Activated CD8-positive, alpha-beta T cell treated with anti-CD3 and anti-CD28 coated beads for 36 hours (primary cell): ENCODE measurements around the gene CRACR2A. TPM values are rescaled to one million over a fixed set of nuclear protein-coding genes. Genes with fewer than 3 reads are reported as not detected.

ENCODE experiments used
- ATAC-seq: fragments of 200-7000 bp; cut with Tn5 transposase; one replicate; pipeline ENCODE4 v1.10.0; 2021; ENCODE audit warnings: mild to moderate bottlenecking, moderate library complexity
- CTCF ChIA-PET: fragments of 350-600 bp; sonication (Branson Sonifier 250); formaldehyde crosslinking; loops from one replicate; lab custom pipeline; 2021; ENCODE audit warnings: antibody characterized with exemption; lab: Charles Lee
- POLR2A ChIA-PET: fragments of 350-600 bp; sonication (Branson Sonifier 250); formaldehyde crosslinking; loops from one replicate; lab custom pipeline; 2021; ENCODE audit warnings: antibody characterized with exemption; lab: Charles Lee
- DNase-seq: peaks from one replicate; pipeline ENCODE4 v3.0.0-alpha.2; 2020
- H3K27ac Mint-ChIP-seq: one replicate; pipeline ENCODE4 v1.8.0; 2021; ENCODE audit warnings: mild to moderate bottlenecking, mixed read lengths
- H3K27me3 Mint-ChIP-seq: one replicate; pipeline ENCODE4 v1.8.0; 2021; ENCODE audit warnings: mixed read lengths
- H3K36me3 Mint-ChIP-seq: one replicate; pipeline ENCODE4 v1.8.0; 2021; ENCODE audit warnings: low read depth, mixed read lengths
- H3K4me1 Mint-ChIP-seq: one replicate; pipeline ENCODE4 v1.8.0; 2021; ENCODE audit warnings: low read depth, mixed read lengths
- H3K4me3 Mint-ChIP-seq: one replicate; pipeline ENCODE4 v1.8.0; 2021; ENCODE audit warnings: mild to moderate bottlenecking, moderate library complexity, mixed read lengths
- H3K9me3 Mint-ChIP-seq: one replicate; pipeline ENCODE4 v1.8.0; 2021; ENCODE audit warnings: mixed read lengths
- intact Hi-C: fragments of 100-400 bp; cut with micrococcal nuclease; formaldehyde crosslinking; loops from one replicate; pipeline ENCODE4 v1.10.0; 2022
- total RNA-seq, 2 experiments: library from RNA; stranded (reverse); gene quantifications; one replicate each; pipeline ENCODE4 v1.2.3, GENCODE V29; 2021
- TF ChIP-seq, protein P1 (sequence below): fragments of 200-600 bp; IDR thresholded peaks from one replicate; pipeline ENCODE4 v1.8.0; 2022; ENCODE audit warnings: antibody characterized with exemption, mild to moderate bottlenecking

The CRACR2A gene
- total RNA-seq, 2 experiments from 2014 or later, result 21.2 to 24.7 TPM

DNA sequence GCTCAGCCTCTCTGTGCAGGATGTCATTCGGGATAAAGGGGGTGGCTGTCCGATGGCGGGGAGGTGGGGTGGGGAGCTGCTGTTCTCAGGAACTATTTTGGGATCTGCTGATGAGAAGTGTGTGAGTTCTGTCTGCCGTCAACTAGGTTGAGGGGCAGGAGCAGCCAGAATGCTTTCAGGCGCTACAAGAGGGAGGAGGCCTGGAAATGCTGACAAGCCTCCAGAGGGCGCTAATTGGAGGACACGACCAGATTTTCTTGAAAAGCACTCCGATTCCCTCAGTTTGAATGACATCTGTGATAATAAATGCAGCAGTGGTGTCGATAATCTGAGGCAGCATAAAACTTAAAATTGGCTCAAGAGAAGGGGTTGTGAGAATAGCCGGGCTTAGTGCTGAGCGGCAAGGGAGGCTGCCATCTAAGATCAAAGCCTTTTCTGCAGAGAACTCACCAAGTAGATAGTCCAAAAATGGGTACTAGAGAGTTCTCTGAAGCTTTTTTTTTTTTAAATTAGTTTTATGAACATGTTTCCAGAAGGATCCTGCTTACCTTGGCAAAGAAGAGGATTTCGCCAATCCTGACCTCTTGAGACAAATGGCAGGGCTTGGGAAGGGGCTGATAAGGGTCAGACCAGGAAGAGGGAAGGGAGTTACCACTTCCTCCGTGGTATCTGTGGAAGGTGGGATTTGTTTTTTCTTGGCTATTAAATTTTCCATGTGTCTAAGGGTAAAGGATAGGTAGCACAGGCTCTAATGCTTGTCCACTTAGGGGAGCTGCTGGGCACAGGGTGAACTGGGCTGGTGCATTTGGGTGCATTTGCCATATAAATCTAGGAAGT, 94.4 kb downstream of the CRACR2A start:
- DNase-seq (peak; percentile 55), ATAC-seq (no peak)
- H3K36me3 Mint-ChIP-seq, result peaks cover 15% of the 10 kb centered on the region
- ChIA-PET CTCF (interaction anchor here (0.7 to 2.7 kb wide), 8 partner anchors 11 to 383 kb away, joined by 3 to 15 read pairs (median 4); no protein-coding TSS in a partner anchor), POLR2A (no interaction called here)
- no peaks in the 10 kb centered on the region for H3K4me1 Mint-ChIP-seq
- H3K27ac Mint-ChIP-seq, result no peak overlapping the region
- H3K4me3 Mint-ChIP-seq, result no peak overlapping the region
- intact Hi-C loops, result loop anchor here (5.0 kb wide), 1 partner anchor 119 kb away; no protein-coding TSS in a partner anchor
- H3K27me3 Mint-ChIP-seq, result no peaks in the 10 kb centered on the region
- H3K9me3 Mint-ChIP-seq, result no peaks in the 10 kb centered on the region
- TF ChIP-seq, protein P1, sequence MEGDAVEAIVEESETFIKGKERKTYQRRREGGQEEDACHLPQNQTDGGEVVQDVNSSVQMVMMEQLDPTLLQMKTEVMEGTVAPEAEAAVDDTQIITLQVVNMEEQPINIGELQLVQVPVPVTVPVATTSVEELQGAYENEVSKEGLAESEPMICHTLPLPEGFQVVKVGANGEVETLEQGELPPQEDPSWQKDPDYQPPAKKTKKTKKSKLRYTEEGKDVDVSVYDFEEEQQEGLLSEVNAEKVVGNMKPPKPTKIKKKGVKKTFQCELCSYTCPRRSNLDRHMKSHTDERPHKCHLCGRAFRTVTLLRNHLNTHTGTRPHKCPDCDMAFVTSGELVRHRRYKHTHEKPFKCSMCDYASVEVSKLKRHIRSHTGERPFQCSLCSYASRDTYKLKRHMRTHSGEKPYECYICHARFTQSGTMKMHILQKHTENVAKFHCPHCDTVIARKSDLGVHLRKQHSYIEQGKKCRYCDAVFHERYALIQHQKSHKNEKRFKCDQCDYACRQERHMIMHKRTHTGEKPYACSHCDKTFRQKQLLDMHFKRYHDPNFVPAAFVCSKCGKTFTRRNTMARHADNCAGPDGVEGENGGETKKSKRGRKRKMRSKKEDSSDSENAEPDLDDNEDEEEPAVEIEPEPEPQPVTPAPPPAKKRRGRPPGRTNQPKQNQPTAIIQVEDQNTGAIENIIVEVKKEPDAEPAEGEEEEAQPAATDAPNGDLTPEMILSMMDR, result peak; percentile 47

DNA sequence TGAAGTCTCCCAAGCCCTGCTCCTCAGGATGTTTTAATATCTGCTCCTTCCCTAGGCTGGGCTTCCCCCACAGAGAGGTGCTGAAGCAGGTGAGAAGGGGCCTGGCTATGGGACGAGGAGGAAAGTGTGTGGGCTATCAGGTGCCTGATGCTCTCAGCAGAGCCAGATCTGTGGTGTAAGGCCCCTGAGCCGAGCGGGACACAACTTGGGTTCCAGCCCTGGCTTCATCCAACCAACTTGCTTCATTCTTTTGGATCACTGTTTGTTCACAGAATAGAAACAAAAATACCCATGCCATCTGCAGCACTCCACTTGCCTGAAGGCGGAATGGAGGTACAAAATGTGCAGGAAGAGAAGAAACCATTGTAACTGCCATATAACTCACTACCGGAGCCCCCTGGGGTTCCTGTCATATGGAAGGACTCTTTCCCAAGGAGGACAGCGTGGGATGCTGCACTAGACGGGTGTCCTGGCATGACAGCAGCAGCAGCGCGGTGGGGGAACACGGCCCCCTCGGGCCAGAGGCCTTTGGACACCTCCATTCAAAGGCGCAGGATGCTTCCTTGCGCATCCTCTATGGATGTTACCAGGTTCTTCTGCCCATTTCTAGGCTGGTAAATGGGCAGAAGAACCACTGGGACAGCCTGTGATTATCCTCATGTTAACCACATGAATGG, 95.8 kb downstream of the CRACR2A start:
- peaks cover 15% of the 10 kb centered on the region for H3K36me3 Mint-ChIP-seq
- ATAC-seq (no peak), DNase-seq (no peak)
- ChIA-PET CTCF (interaction anchor here (2.7 kb wide), 1 partner anchor 147 kb away, joined by 15 read pairs; no protein-coding TSS in a partner anchor), POLR2A (no interaction called here)
- intact Hi-C loops, result loop anchor here (5.0 kb wide), 1 partner anchor 120 kb away; no protein-coding TSS in a partner anchor
- H3K4me3 Mint-ChIP-seq, result no peak overlapping the region
- H3K4me1 Mint-ChIP-seq, result no peaks in the 10 kb centered on the region
- H3K9me3 Mint-ChIP-seq, result no peaks in the 10 kb centered on the region
- H3K27me3 Mint-ChIP-seq, result no peaks in the 10 kb centered on the region
- TF ChIP-seq, protein P1, result no peak
- no peak overlapping the region for H3K27ac Mint-ChIP-seq

DNA sequence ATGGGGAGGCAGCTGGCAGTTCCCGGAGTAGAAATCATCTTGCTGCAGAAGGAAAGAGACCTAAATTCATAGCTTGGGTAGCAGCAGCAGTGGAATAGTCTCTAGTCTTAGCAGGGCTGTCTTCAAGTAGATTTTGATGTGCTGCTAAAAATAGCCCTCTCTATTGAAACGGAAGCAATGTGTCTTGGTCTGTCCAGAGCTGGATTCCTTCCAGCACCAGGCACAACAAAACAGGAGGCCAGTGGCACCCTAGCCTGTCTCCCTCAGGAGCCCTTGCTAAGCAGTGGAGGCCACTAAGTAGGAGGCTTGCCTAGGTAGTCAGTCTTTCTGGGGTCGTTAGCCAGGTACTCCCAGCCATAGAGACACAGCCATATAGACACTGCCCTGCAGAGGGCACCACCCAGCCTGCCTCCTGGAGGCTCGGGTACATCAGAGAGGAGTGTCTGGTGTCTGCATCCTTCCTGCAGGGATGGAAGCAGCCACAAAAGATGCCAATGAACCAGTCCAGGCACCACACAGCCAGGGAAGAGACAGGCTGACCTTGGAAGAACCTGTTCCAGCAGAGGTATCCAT, 97.5 kb downstream of the CRACR2A start:
- TF ChIP-seq, protein P1, result peak; percentile 11
- H3K4me3 Mint-ChIP-seq, result no peak overlapping the region
- intact Hi-C loops, result loop anchor here (5.0 kb wide), 1 partner anchor 122 kb away; no protein-coding TSS in a partner anchor
- ChIA-PET POLR2A (interaction anchor here (1.2 kb wide), 1 partner anchor 97 kb away, joined by 4 read pairs; the partner anchor contains the start of gene CRACR2A), CTCF (interaction anchor here (0.6 to 1.4 kb wide), 3 partner anchors 47 to 1667 kb away, joined by 3 to 4 read pairs (median 4); no protein-coding TSS in a partner anchor)
- DNase-seq, result peak; percentile 38
- no peaks in the 10 kb centered on the region for H3K4me1 Mint-ChIP-seq
- H3K27ac Mint-ChIP-seq, result no peak overlapping the region
- no peaks in the 10 kb centered on the region for H3K9me3 Mint-ChIP-seq
- no peaks in the 10 kb centered on the region for H3K27me3 Mint-ChIP-seq
- ATAC-seq, result peak; percentile 69
- peaks cover 15% of the 10 kb centered on the region for H3K36me3 Mint-ChIP-seq

DNA sequence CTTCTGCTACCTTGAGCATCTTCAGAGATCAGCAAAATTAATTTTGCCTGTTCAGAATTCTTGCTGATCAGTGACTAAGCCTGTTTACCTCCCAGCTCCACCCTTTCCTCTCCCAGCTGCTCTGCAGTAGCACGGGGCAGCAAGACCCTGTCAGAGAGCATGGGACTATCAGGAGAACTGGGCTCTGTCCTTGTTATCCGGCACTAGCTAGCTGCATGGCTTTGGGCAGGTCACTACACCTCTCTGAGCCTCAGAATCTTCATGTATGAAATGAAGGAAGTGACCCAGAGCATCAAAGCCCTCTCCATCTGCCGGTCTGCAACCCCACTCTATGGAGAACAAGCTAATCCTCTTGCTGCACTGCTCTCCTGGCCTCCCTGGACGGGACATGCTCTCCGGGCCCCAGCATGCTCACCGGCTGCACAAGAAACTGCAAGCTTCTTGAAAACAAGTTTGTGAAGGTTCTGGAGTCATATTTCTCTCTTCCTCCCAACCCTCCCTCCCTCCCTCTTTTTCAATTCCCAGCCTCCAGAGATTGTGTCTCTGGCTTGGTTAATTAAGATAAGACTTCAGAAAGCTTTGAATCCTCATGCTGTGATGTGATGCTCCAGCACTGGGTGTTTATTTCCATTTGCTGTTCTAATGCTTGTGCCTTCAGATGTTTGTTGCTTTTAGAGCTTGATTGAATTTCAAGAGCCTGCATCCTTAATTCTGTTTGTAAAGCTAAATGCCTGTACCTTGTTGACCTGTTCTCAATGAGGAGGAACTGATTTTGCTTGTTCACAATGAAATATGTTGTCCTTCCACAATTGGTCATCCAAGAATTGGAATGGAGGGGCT, 101.1 kb downstream of the CRACR2A start:
- Mint-ChIP-seq H3K9me3 (no peaks in the 10 kb centered on the region), H3K4me1 (no peaks in the 10 kb centered on the region), H3K36me3 (peaks cover 7% of the 10 kb centered on the region), H3K4me3 (no peak overlapping the region), H3K27ac (no peak overlapping the region), H3K27me3 (no peaks in the 10 kb centered on the region)
- POLR2A ChIA-PET, result no interaction called here
- TF ChIP-seq, protein P1, result no peak
- DNase-seq (no peak), ATAC-seq (no peak)
- CTCF ChIA-PET, result interaction anchor here (0.7 kb wide), 1 partner anchor 632 kb away, joined by 3 read pairs; no protein-coding TSS in a partner anchor
- intact Hi-C loops, result no loop called here
